ENCODE results near the gene ASCL1. TPM values are rescaled to one million over a fixed set of nuclear protein-coding genes. Genes with fewer than 3 reads are reported as not detected.

Gene ASCL1
- polyA plus RNA-seq, 2 donors: 0.02 TPM; not detected in 1

DNA sequence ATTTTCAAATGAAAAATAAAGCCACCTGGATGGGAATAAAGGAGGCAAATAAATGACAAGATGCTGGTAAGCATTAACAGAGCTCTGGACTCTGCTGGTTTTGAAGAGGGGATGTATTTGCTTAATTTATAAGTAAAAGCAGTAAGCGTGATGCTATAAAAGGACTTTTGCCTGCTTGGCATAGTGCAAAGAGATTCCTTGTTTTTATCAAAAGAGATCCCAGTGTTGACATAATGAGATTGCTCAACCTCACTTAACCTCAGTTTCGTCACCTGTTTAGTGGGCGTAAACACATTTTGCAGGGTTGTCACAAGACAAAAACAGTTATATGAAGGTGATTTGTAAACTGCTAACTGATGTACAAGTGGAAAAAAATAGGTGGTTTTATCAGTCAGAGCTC, 13.8 kb downstream of the ASCL1 start:
- Histone ChIP-seq H3K27ac (ENCODE audit: low read depth in 2 of 2, low read length in 1 of 2) (no peak overlapping the region), H3K27me3 (ENCODE audit: control insufficient read depth in 1 of 2, insufficient read depth in 2 of 2, low read length in 2 of 2) (peaks cover 0 to 6% of the 10 kb centered on the region in 2 donors), H3K9me3 (ENCODE audit: control insufficient read depth in 2 of 2, insufficient read depth in 1 of 2, low read depth in 1 of 2, low read length in 1 of 2) (no peaks in the 10 kb centered on the region), H3K4me1 (ENCODE audit: control insufficient read depth in 2 of 2, insufficient read depth in 2 of 2, low read length in 1 of 2) (no peaks in the 10 kb centered on the region), H3K36me3 (ENCODE audit: control insufficient read depth in 2 of 2, insufficient read depth in 2 of 2, low read length in 1 of 2) (no peaks in the 10 kb centered on the region), H3K4me3 (ENCODE audit: low read depth in 1 of 2, low read length in 2 of 2) (no peak overlapping the region)
- 52 to 61% methylated on average over 3 of the region's 3 CpGs for WGBS, 2 donors

DNA sequence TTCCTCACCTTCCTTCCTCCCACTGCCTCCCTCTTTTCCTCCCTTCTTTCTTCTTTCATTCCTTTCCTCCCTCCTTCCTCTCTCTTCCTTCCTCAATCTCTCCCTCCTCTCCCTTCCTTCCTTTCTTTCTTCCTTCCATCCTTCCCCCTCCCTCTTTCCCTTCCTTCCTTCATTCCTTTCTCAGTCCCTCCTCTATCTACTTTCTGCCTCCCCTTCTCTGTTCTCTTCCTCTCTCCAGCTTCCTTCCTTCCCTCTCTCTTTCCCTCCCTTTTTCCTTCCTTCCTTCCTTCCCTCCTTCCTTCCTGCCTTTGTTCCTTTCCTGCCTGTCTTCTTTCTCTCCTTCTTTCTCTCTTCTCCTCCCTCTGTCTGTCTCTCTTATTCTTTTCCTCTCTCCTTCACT, 16.1 kb downstream of the ASCL1 start:
- no peak overlapping the region for H3K4me3 ChIP-seq (ENCODE audit: low read depth in 1 of 2, low read length in 2 of 2)
- H3K4me1 ChIP-seq (ENCODE audit: control insufficient read depth in 2 of 2, insufficient read depth in 2 of 2, low read length in 1 of 2): no peaks in the 10 kb centered on the region
- no peaks in the 10 kb centered on the region for H3K9me3 ChIP-seq (ENCODE audit: control insufficient read depth in 2 of 2, insufficient read depth in 1 of 2, low read depth in 1 of 2, low read length in 1 of 2)
- H3K36me3 ChIP-seq (ENCODE audit: control insufficient read depth in 2 of 2, insufficient read depth in 2 of 2, low read length in 1 of 2): no peaks in the 10 kb centered on the region
- peaks cover 0 to 6% of the 10 kb centered on the region in 2 donors for H3K27me3 ChIP-seq (ENCODE audit: control insufficient read depth in 1 of 2, insufficient read depth in 2 of 2, low read length in 2 of 2)
- H3K27ac ChIP-seq (ENCODE audit: low read depth in 2 of 2, low read length in 1 of 2): no peak overlapping the region

DNA sequence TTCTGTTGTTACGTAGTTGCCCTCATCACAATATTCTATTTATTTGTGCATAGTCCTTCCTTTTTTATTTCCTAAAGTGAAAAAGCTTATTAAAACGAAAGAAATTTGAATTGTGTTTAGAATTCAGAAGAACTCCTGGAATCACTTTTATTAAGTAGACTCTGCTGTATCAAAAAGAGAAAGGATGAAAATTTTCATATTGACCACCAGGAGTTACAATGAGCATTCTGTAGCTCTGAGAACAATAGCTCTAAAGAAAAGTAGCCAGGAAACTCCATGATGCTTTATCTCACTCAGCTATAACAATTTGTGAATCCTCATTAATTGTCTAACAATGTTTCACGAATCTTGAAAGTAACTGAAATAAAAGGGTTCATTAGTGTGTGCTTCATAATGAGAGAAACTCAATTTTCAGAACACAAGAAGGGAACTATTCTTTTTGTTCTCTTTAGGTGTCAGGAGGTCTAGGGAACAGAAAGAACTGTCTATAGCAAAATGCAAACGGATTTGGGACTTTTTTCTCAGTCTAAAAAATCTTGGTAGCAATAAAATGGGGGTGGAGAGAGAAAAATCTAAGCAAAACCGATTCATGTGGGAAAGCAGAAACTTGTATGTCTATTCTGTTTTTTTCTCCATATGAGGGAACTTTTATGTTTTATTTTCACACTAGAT, 19.3 kb downstream of the ASCL1 start:
- Histone ChIP-seq H3K4me3 (ENCODE audit: low read depth in 1 of 2, low read length in 2 of 2) (no peak overlapping the region), H3K9me3 (ENCODE audit: control insufficient read depth in 2 of 2, insufficient read depth in 1 of 2, low read depth in 1 of 2, low read length in 1 of 2) (no peaks in the 10 kb centered on the region), H3K4me1 (ENCODE audit: control insufficient read depth in 2 of 2, insufficient read depth in 2 of 2, low read length in 1 of 2) (no peaks in the 10 kb centered on the region), H3K27ac (ENCODE audit: low read depth in 2 of 2, low read length in 1 of 2) (no peak overlapping the region), H3K36me3 (ENCODE audit: control insufficient read depth in 2 of 2, insufficient read depth in 2 of 2, low read length in 1 of 2) (no peaks in the 10 kb centered on the region), H3K27me3 (ENCODE audit: control insufficient read depth in 1 of 2, insufficient read depth in 2 of 2, low read length in 2 of 2) (peaks cover 0 to 3% of the 10 kb centered on the region in 2 donors)
- WGBS, 2 donors: 44 to 46% methylated on average over 5 of the region's 5 CpGs

DNA sequence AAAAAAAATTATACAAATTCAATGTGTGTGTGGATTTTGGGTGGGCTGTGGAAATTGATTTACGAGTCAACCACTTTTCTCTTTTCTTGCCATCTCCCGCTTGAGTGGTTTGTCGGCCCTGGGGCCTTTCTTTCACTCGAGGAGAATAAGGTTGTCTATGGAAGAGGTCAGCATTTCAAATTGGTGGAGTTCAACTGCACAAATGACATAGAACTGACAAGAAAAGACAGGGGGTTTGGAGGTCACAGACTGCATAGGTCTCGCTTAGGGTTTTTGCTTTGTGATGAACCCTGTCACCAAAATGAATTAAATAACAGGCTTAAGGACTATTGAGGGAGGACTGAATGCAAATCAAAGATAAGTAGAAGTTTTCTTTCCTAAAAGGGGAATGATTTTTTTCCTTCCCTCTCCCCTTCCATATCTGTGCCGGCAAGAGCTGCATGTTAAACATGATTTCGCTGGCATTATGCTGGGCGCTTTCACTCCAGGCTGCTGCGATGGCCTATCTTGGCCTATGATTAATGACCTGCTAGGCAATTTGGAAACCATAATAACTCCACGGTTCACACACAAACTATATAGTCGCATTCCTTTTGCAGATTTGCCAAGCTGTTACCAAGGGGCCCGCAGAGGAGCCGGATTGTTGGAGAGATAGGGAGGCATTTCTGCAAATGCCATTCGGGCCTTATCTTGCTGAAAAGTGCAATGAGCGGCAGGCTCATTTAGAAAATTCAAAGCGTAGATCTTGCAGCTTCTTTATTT, 20.7 kb downstream of the ASCL1 start:
- Histone ChIP-seq H3K9me3 (ENCODE audit: control insufficient read depth in 2 of 2, insufficient read depth in 1 of 2, low read depth in 1 of 2, low read length in 1 of 2) (no peaks in the 10 kb centered on the region), H3K4me1 (ENCODE audit: control insufficient read depth in 2 of 2, insufficient read depth in 2 of 2, low read length in 1 of 2) (no peaks in the 10 kb centered on the region), H3K27me3 (ENCODE audit: control insufficient read depth in 1 of 2, insufficient read depth in 2 of 2, low read length in 2 of 2) (peaks cover 0 to 3% of the 10 kb centered on the region in 2 donors), H3K27ac (ENCODE audit: low read depth in 2 of 2, low read length in 1 of 2) (no peak overlapping the region), H3K36me3 (ENCODE audit: control insufficient read depth in 2 of 2, insufficient read depth in 2 of 2, low read length in 1 of 2) (no peaks in the 10 kb centered on the region), H3K4me3 (ENCODE audit: low read depth in 1 of 2, low read length in 2 of 2) (no peak overlapping the region)
- 54 to 57% methylated on average over 16 of the region's 16 CpGs for WGBS, 2 donors

DNA sequence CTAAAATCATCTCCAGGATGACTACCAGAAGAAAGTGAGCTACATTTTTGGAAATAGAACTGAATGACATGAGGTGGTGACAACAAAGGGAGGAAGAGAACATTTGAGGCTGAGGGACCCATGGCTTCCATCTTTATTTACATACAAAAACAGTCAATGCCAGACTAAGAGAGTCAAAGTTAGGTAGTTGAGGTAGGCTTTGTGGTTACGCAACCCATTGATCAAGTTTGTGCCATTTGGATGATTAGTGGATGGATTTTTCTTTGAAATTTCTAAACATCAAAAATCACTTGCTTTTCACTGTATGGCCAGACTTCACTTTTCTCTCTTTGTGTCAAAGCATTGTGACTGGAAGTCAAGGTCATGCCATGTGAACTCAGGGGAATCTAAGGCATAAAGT, 22.9 kb downstream of the ASCL1 start:
- Histone ChIP-seq H3K27me3 (ENCODE audit: control insufficient read depth in 1 of 2, insufficient read depth in 2 of 2, low read length in 2 of 2) (peaks cover 3% of the 10 kb centered on the region in 2 donors), H3K9me3 (ENCODE audit: control insufficient read depth in 2 of 2, insufficient read depth in 1 of 2, low read depth in 1 of 2, low read length in 1 of 2) (no peaks in the 10 kb centered on the region), H3K27ac (ENCODE audit: low read depth in 2 of 2, low read length in 1 of 2) (no peak overlapping the region), H3K36me3 (ENCODE audit: control insufficient read depth in 2 of 2, insufficient read depth in 2 of 2, low read length in 1 of 2) (no peaks in the 10 kb centered on the region), H3K4me3 (ENCODE audit: low read depth in 1 of 2, low read length in 2 of 2) (no peak overlapping the region), H3K4me1 (ENCODE audit: control insufficient read depth in 2 of 2, insufficient read depth in 2 of 2, low read length in 1 of 2) (no peaks in the 10 kb centered on the region)
- WGBS, 2 donors: 85 to 94% methylated on average over 1 of the region's 1 CpG

DNA sequence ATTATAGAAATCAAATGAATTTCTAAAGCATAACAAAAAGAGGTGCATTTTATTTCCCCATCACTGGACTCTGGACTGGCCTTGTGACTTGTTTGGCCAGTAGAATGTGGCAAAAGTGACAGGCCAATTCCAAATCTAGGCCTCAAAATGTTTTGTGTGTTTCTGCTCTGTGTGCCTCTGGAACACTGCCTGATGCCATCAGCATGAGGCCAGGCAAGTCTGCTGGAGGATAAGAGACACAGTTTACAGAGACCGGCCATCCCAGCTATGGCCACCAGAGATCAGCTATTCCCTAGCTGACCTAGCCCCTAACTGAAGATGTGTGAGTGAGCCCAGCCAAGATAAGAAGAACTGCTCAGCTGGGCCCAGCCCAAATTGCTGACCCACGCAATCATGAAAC, 32.9 kb downstream of the ASCL1 start:
- Histone ChIP-seq H3K36me3 (ENCODE audit: control insufficient read depth in 2 of 2, insufficient read depth in 2 of 2, low read length in 1 of 2) (no peaks in the 10 kb centered on the region), H3K9me3 (ENCODE audit: control insufficient read depth in 2 of 2, insufficient read depth in 1 of 2, low read depth in 1 of 2, low read length in 1 of 2) (no peaks in the 10 kb centered on the region), H3K4me3 (ENCODE audit: low read depth in 1 of 2, low read length in 2 of 2) (no peak overlapping the region), H3K27ac (ENCODE audit: low read depth in 2 of 2, low read length in 1 of 2) (no peak overlapping the region), H3K27me3 (ENCODE audit: control insufficient read depth in 1 of 2, insufficient read depth in 2 of 2, low read length in 2 of 2) (no peaks in the 10 kb centered on the region), H3K4me1 (ENCODE audit: control insufficient read depth in 2 of 2, insufficient read depth in 2 of 2, low read length in 1 of 2) (no peaks in the 10 kb centered on the region)
- 65 to 74% methylated on average over 2 of the region's 2 CpGs for WGBS, 2 donors

DNA sequence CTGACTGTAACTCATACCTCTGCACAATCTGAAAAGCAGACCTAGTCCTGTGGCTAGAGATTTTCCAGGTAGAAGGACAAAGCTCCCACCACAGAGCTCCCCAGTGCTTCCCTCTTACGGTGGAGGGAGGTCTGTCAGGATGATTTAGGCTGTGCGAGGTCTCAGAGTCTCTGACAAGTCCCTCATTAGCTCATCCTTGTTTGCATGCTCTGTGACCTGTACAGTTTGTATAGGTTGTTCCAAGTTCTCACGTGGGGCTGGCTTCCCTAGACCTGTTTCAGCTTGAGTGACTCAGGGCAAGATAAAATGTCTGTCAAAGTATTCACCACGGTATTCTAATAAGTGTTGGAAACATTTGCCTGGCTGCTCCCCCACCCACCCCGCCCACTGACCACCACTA, 34.8 kb downstream of the ASCL1 start:
- WGBS, 2 donors: 32 to 36% methylated on average over 5 of the region's 5 CpGs
- Histone ChIP-seq H3K9me3 (ENCODE audit: control insufficient read depth in 2 of 2, insufficient read depth in 1 of 2, low read depth in 1 of 2, low read length in 1 of 2) (no peaks in the 10 kb centered on the region), H3K4me3 (ENCODE audit: low read depth in 1 of 2, low read length in 2 of 2) (no peak overlapping the region), H3K4me1 (ENCODE audit: control insufficient read depth in 2 of 2, insufficient read depth in 2 of 2, low read length in 1 of 2) (no peaks in the 10 kb centered on the region), H3K27ac (ENCODE audit: low read depth in 2 of 2, low read length in 1 of 2) (no peak overlapping the region), H3K36me3 (ENCODE audit: control insufficient read depth in 2 of 2, insufficient read depth in 2 of 2, low read length in 1 of 2) (no peaks in the 10 kb centered on the region), H3K27me3 (ENCODE audit: control insufficient read depth in 1 of 2, insufficient read depth in 2 of 2, low read length in 2 of 2) (no peaks in the 10 kb centered on the region)

DNA sequence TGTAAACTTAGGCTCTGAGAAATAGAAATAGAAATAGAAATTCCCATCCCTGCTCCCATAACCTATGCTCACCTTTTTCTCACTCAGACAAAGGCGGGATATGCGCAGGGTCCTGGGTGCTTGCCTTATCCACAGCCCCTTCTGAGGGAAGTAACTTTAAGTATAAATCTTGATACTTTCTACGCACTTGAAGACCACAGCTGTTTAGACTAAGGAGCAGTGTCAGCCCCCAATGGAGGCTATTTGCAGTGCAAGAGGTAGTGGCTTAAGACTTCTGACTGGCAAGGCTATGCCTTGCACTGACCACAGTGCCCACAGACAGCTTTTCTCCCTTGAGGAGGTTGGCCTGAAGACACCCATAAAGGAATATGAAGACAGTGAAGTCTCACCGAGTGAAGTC, 35.2 kb downstream of the ASCL1 start:
- Histone ChIP-seq H3K9me3 (ENCODE audit: control insufficient read depth in 2 of 2, insufficient read depth in 1 of 2, low read depth in 1 of 2, low read length in 1 of 2) (no peaks in the 10 kb centered on the region), H3K36me3 (ENCODE audit: control insufficient read depth in 2 of 2, insufficient read depth in 2 of 2, low read length in 1 of 2) (no peaks in the 10 kb centered on the region), H3K4me3 (ENCODE audit: low read depth in 1 of 2, low read length in 2 of 2) (no peak overlapping the region), H3K4me1 (ENCODE audit: control insufficient read depth in 2 of 2, insufficient read depth in 2 of 2, low read length in 1 of 2) (no peaks in the 10 kb centered on the region), H3K27ac (ENCODE audit: low read depth in 2 of 2, low read length in 1 of 2) (no peak overlapping the region), H3K27me3 (ENCODE audit: control insufficient read depth in 1 of 2, insufficient read depth in 2 of 2, low read length in 2 of 2) (no peaks in the 10 kb centered on the region)
- 89 to 91% methylated on average over 4 of the region's 4 CpGs for WGBS, 2 donors

DNA sequence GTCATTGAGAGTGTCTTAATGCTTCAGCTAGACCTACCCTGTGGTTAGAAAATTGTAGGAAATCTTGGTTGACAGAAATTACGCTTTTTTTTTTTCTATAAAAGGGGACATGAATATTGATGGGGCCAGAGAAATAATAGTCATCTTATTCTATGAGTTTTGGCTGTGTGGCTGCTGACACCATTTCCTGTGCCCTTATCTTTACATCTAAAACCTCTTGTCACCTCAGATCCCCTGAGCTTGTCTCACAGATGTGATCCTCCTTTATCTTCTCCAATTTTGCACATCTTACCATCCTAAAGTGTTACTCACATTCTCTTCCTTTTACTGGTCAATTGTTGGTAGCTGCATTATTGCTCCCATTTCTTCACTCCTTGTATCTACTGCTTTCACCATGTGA, 36.1 kb downstream of the ASCL1 start:
- H3K9me3 ChIP-seq (ENCODE audit: control insufficient read depth in 2 of 2, insufficient read depth in 1 of 2, low read depth in 1 of 2, low read length in 1 of 2): no peaks in the 10 kb centered on the region
- H3K27ac ChIP-seq (ENCODE audit: low read depth in 2 of 2, low read length in 1 of 2): no peak overlapping the region
- no peaks in the 10 kb centered on the region for H3K36me3 ChIP-seq (ENCODE audit: control insufficient read depth in 2 of 2, insufficient read depth in 2 of 2, low read length in 1 of 2)
- no peaks in the 10 kb centered on the region for H3K27me3 ChIP-seq (ENCODE audit: control insufficient read depth in 1 of 2, insufficient read depth in 2 of 2, low read length in 2 of 2)
- WGBS, 2 donors: 80 to 81% methylated on average over 1 of the region's 1 CpG
- no peak overlapping the region for H3K4me3 ChIP-seq (ENCODE audit: low read depth in 1 of 2, low read length in 2 of 2)
- H3K4me1 ChIP-seq (ENCODE audit: control insufficient read depth in 2 of 2, insufficient read depth in 2 of 2, low read length in 1 of 2): no peaks in the 10 kb centered on the region

DNA sequence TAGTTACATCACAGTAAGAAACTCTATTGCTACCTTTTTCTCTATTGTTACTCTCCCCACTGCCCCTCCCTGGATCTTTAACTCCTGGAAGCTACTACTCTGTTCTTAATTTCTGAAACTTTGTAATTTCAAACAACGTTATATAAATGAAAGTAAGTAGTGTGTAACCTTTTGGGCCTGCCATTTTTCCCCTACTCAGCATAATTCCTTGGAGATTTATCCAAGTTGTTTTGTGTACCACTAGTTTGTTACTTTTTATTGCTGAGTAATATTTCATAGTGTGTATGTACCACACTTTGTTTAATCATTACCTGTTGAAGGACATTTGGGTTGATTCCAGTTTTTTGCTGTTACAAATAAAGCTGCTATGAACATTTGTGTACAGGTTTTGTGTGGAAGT, 37.9 kb downstream of the ASCL1 start:
- Histone ChIP-seq H3K36me3 (ENCODE audit: control insufficient read depth in 2 of 2, insufficient read depth in 2 of 2, low read length in 1 of 2) (no peaks in the 10 kb centered on the region), H3K4me3 (ENCODE audit: low read depth in 1 of 2, low read length in 2 of 2) (no peak overlapping the region), H3K27ac (ENCODE audit: low read depth in 2 of 2, low read length in 1 of 2) (no peak overlapping the region), H3K27me3 (ENCODE audit: control insufficient read depth in 1 of 2, insufficient read depth in 2 of 2, low read length in 2 of 2) (no peaks in the 10 kb centered on the region), H3K9me3 (ENCODE audit: control insufficient read depth in 2 of 2, insufficient read depth in 1 of 2, low read depth in 1 of 2, low read length in 1 of 2) (no peaks in the 10 kb centered on the region), H3K4me1 (ENCODE audit: control insufficient read depth in 2 of 2, insufficient read depth in 2 of 2, low read length in 1 of 2) (no peaks in the 10 kb centered on the region)
- WGBS, 2 donors: 69 to 80% methylated on average over 1 of the region's 1 CpG

Measured in esophagus (tissue), 2 donors.